Activated CD4-positive, alpha-beta T cell treated with anti-CD3 and anti-CD28 coated beads for 48 hours (primary cell): ENCODE measurements around the gene SLC15A4.

ENCODE experiments used
- DNase-seq: peaks from one replicate; pipeline ENCODE4 v3.0.0-alpha.2; 2020

Gene SLC15A4

DNA sequence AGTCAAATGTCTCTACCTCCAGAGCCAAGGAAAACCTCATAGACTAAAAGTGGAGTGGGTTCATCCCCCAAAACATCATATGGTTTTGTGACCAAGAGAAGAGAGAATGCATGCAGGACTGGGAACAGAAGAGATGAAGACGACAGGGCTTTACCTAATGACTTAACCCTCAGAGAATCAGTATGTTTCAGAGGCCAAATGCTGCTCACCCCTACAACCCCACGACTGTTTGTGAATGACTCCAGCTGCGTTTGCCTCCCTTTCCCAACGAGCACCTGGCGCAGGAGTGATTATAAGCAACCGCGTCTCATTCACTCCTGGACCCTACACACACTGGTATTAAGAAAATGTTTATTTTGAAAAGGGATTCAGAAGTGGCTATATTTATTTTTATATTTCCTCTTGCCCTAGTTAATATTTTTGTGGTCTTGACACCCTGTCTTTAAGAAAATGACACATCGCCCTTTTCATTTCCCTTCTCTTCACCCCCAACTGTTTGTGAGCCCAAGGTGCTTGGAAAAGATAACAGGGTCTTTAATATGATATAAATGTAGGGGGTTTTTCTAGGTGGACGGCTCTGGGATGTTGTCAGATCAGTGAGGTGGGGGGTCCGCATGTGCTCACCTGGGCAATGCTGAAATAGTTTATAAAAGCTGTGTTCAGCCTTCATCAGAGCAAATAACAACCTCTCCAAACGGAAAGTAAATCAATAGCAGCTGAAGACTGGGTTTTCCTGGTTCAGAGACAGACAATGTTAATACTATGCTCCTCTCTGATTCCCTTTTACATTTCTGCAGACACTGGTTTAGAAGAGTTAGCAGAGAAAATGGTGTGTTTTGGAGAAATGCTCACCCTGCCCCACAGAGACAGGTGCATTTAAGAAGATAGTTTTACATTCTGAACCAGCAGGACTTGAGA lies 77.7 kb downstream of the SLC15A4 start:
- DNase-seq: no peak

DNA sequence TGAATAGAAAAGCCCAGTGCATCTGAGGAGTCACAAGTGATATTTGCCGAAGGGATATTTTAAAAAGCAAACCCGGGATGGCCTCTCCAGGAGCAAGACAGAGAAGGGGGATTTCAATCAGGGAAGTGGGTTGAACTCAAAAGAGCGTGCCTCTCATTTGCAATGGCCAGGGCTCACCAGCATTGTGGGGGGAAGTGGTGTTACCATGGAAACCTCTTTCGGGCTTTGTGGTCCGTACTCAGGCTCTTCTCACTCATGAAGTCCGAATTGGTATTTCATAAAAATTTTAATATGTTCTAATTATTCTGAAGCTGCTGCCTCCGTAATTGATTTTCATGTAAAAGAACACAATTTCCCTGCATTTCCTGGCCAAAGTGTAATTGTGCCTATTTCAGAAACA lies 79.8 kb downstream of the SLC15A4 start:
- no peak for DNase-seq
